AG09319 (cell line): ENCODE results near the gene RPS6KA2.

ENCODE experiments used
- DNase-seq: peaks from one replicate; pipeline ENCODE4 v3.0.0-alpha.2; 2010; ENCODE audit warnings: low read depth; ENCODE audit errors: extremely low read depth
- TF ChIP-seq, protein P1 (sequence below): IDR thresholded peaks from 2 replicates; pipeline ENCODE4 v1.5.1; 2011; ENCODE audit warnings: low read depth, mild to moderate bottlenecking, inconsistent platforms, low read length, moderate library complexity

Gene RPS6KA2

DNA sequence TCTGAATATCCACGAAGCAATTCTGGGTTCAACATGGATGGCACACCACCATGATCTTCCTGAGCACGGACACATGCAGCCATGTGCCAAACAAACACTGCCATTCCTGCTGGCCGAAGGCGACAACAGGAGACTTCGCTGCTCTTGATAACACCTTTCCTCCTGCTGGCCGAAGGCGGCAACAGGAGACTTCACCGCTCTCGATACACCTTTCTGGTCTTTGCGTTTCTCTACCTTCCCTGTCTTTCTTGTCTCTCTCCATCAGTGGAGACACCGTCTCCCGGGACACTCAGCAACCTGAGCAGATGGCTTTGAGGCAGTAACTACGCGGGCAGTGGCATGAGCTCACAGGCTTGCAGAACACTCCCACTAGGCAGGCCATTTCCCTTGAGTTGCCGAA, 189.4 kb downstream of the RPS6KA2 start:
- DNase-seq = no peak
- TF ChIP-seq, protein P1, sequence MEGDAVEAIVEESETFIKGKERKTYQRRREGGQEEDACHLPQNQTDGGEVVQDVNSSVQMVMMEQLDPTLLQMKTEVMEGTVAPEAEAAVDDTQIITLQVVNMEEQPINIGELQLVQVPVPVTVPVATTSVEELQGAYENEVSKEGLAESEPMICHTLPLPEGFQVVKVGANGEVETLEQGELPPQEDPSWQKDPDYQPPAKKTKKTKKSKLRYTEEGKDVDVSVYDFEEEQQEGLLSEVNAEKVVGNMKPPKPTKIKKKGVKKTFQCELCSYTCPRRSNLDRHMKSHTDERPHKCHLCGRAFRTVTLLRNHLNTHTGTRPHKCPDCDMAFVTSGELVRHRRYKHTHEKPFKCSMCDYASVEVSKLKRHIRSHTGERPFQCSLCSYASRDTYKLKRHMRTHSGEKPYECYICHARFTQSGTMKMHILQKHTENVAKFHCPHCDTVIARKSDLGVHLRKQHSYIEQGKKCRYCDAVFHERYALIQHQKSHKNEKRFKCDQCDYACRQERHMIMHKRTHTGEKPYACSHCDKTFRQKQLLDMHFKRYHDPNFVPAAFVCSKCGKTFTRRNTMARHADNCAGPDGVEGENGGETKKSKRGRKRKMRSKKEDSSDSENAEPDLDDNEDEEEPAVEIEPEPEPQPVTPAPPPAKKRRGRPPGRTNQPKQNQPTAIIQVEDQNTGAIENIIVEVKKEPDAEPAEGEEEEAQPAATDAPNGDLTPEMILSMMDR = no peak

DNA sequence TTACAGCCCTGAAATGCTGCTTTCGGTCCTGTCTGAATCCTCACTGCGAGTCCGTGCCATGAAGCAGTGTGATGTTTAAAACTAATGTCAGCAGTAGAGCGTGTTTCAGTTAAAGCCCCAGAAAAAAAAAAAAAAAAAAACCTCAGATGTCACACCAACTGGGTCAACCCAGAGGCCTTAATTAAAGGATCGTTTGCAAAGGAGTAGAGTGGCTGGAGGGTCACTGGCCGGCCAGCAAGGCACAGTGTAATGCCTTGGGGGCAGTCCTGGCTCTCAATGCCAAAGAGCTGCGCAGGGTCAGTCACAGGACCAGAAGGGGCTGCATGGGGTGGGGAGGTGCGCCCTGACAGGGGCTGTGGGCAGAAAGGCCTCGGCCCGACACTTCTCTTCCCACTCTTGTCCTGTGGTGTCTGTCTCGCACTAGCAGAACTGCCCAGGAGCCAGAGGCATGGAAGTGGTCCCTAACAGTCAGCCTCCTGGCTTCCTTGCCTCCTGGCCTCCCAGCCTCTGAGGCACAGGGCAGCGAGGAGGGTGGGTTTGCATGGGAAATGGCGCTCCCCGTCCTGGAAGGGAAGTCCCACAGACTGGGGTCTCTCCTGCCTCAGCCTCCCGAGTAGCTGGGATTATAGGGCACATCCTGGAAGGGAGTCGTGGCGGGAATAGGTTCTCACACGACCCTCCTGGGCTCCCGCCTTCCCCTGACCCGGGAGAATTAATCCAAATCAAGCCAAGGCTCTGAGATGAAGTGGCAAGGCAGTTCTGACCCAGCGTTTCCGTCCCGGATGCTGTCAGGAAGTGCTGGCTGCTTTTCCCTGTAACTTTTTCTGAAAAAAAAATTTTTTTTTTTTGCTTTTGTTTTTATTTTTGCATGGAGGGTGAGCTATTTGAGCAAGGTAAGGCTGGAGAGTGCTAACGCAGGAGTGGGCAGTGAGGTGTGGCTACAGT, 190.6 kb downstream of the RPS6KA2 start:
- no peak for DNase-seq

DNA sequence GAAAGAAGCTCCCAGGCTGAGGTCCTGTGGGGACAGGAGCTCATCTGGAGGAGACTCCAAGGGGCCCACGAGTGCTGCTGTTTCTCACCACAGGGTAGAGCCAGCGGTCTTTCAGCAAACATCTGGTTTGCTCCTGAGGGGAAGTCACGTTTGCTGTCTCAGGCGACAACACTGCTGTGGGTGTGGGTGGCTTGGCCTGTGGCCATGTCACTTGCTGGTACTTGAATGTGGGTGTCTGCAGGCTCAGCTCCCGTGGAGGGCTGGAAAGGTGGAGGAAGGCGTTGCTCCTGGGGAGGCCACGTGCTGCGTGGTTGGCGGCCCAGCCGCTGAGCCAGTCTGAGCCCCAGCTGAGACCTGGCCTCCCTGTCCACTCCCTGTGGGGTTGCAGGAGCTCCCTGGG, 191.5 kb downstream of the RPS6KA2 start:
- TF ChIP-seq, protein P1 = no peak
- no peak for DNase-seq

More for the DNA sequence above, 190.6 kb downstream of the RPS6KA2 start:
- TF ChIP-seq, protein P1 = no peak

DNA sequence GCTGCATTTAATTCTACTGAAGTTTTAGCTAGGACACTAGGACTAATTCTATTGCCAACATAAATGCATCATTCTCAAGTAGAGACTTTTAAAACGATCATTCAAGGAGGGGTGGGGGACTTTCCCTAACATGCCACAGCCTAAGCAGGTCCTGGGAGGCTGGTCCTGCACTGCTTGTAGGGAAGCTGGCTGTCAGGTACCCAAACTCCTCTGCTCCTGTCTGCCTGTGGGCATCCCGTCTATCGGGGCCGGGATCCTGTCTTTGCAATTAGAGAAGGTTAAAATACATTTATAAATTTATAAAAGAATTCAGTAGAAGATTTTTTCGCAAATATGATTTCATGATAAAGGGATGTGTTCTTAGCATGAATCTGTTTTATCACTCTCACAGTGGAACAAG, 192.7 kb downstream of the RPS6KA2 start:
- DNase-seq = no peak
- TF ChIP-seq, protein P1 = no peak

DNA sequence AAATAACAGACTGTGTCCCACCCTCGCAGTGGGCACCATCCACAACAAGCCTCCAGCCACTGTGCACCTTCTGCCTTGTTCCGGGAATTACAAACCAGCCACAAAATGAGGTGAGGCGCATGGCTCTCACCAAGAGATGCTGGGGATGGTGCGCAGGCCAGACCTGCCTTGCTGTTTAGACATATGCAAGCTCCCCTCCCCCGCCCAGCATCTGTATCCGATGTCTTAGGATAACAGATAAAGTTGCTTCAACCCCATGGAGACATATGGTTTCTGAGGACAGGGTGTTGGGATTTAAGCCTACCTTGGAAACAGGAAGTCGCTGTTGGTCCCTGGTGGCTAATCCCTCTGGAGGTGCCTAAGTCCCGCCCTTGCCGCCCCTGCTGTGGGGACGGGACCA, 194.0 kb downstream of the RPS6KA2 start:
- TF ChIP-seq, protein P1 = no peak
- DNase-seq = no peak

DNA sequence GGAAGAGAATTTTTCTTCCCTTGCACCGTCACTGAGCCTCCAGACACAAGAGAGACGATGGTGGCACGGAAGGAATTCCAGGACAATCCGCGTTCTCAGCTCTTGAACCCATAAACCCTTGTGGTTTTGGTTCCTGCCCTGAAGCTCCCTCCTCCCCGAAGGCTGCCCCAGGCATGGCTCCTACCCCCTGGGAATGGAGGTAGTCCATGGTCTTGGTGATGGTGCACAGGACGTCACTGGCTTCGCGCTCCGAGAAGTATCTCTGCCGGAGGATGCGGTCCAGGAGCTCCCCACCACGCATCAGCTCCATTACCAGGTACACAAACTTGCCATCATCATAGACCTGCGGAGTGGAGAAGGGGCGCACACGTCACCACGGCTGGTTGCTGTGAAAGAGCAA, 196.8 kb downstream of the RPS6KA2 start:
- no peak for DNase-seq
- TF ChIP-seq, protein P1 = no peak

DNA sequence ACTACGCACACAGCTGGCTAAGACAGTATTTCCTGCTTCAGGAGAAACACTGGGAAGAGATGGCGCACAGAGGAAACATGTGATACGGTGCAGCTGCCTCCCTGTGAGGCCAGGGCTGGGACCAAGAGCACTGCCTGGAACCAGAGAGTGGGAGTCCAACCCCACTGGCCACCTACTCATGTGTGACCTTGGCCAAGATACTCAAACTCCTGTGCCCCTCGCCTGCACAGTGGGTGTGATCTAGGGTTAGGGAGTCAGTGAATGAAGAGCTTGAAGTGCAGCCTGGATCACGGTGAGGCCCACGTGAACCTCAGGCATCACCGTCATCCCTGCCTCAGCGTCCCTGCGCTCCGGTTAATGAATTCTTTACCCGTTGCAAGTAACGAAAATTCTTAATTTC, 202.6 kb downstream of the RPS6KA2 start:
- TF ChIP-seq, protein P1 = no peak
- no peak for DNase-seq
